Erythroblast (primary cell): ENCODE results near the gene PARD3.

ENCODE experiments used
- GATA1 ChIP-seq: IDR thresholded peaks from 2 replicates; pipeline ENCODE4 v1.6.1; 2011; ENCODE audit warnings: low read depth, mild to moderate bottlenecking, control low read depth, low read length, moderate library complexity
- POLR2A ChIP-seq: IDR thresholded peaks from 2 replicates; pipeline ENCODE4 v1.6.1; 2011; ENCODE audit warnings: mild to moderate bottlenecking, low read length

GRCh38 chr10:34744590-34744989 is 70.5 kb downstream of the PARD3 start:
- TF ChIP-seq POLR2A: no peak
- no peak for TF ChIP-seq GATA1
